Coronary artery (tissue), 2 donors: Measurements from ENCODE around the gene FAM13A.

ENCODE experiments used
- DNase-seq: peaks from one replicate; pipeline ENCODE4 v3.0.0-alpha.2; 2017; ENCODE audit warnings: low spot score
- H3K27ac ChIP-seq, 2 donors: fragments of 200-600 bp; sonication (generic); one replicate each; pipeline ENCODE4 v1.5.1; 2016 to 2019
- H3K4me3 ChIP-seq: fragments of 200-600 bp; sonication (generic); 2 replicates; pipeline ENCODE4 v1.5.1; 2016; ENCODE audit warnings: mild to moderate bottlenecking, moderate library complexity
- CTCF ChIP-seq: fragments of 200-600 bp; sonication (generic); IDR thresholded peaks from one replicate; pipeline ENCODE4 v1.5.1; 2019; ENCODE audit warnings: antibody characterized with exemption

FAM13A gene

DNA sequence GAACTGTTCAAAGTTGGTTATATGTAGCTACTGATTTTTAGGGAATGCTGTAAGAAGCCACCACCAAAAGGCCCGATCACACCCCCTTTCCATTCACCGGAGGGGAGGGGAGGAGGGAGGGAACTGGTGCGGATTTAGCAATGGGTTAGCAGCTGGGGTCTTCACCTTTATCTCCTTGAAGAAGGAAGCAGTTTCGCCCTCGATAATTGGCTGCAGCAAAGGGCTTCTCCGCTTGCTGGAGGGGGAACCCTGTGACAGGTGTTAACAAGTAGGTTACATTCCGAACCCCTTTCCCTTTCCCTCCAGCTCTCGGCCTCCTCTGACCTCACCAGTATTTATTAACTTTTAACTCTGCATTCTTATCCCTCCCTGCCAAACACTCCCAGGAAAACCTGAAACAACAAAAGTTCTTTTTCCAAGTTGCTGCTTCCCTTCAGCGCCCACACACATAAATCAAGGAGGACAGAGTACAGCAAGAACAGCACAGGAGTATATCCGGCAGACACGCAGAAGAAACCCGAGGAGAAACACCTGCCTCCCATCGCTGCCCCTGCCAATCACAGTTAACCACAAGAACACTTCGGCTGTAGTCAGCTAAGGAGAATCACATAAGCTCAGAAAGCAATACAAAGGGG, 319.6 kb downstream of the FAM13A start:
- peak; percentile 65 for DNase-seq
- no peak for TF ChIP-seq CTCF
- Histone ChIP-seq H3K4me3 (no peak overlapping the region), H3K27ac (peak overlapping the region in 1 of 2 donors; percentile 53)

DNA sequence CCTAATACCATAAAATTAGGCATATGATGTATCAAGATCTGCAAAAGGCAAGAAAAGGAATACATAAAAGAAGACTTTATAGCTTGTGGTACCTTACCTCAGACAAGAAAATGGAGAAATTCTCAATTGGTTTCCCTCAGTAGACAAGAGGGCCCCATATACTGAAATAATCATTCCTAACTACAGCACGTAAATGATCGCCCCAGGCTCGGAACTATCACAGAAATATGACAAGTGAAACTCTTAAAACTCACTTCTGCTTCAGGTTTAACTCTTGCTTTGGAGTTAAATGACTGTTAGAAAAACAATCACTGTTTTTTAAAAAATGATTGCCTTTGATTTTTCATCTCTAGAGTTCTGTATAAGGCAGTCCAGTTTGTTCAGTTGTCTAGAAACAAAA, 320.7 kb downstream of the FAM13A start:
- Histone ChIP-seq H3K4me3 (no peak overlapping the region), H3K27ac (peak overlapping the region; percentile 30 to 58)
- DNase-seq = no peak
- TF ChIP-seq CTCF = no peak

DNA sequence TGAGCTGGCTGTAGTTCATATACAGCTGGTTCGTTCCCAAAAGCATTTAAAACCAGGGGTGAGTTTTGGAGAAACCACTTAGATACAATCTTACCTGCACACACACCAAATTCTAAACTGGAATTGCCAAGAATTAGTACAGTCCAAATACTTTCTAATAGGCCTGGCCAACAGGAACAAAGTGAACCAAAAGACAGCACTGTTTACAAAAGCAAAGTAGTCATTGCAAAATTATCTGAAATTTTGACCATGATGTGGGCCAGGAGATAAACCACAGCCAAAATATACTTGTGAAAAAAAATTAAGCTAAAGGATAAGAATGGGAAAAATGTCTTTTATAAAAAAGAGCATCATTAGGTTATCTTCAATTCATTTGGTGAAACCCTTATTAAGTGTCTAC, 321.4 kb downstream of the FAM13A start:
- Histone ChIP-seq H3K27ac (peak overlapping the region; percentile 30 to 73), H3K4me3 (no peak overlapping the region)
- TF ChIP-seq CTCF = no peak
- no peak for DNase-seq

DNA sequence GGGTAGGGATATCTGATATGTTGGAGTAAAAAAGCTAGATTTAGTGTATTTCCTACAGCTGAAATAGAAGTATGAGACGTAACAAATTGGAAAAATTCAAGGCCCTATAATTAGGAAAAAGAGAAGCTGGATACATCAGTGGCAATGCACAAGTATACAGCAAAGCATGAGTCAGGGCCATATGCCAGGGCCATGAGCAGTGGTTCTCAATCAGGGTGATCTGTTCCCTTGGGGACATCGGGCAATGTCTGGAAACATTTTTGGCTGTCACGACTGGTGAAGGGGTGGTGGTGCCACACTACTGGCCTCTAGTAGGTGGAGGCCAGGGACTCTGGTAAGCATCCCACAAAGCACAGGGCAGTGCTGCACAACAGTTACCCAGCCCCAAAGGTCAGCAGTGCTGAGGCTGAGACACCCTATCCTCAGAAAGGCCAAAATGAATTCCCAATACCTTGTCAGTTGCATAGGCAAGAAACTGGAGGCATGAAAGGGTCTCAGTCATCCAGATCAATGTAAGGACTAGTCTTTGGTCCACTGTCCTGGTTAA, 322.5 kb downstream of the FAM13A start:
- no peak overlapping the region for H3K4me3 ChIP-seq
- peak overlapping the region in 1 of 2 donors; percentile 73 for H3K27ac ChIP-seq
- TF ChIP-seq CTCF = no peak

GRCh38 chr4:88732714-88733368, 324.1 kb downstream of the FAM13A start:
- H3K4me3 ChIP-seq = no peak overlapping the region
- no peak for DNase-seq
- no peak for TF ChIP-seq CTCF
- H3K27ac ChIP-seq = no peak overlapping the region

More for the DNA sequence above, 322.5 kb downstream of the FAM13A start:
- no peak for DNase-seq

GRCh38 chr4:88731381-88731780, 325.6 kb downstream of the FAM13A start:
- TF ChIP-seq CTCF = no peak
- H3K27ac ChIP-seq = no peak overlapping the region
- DNase-seq = no peak
- H3K4me3 ChIP-seq = no peak overlapping the region

GRCh38 chr4:88730811-88731210, 326.2 kb downstream of the FAM13A start:
- H3K4me3 ChIP-seq = no peak overlapping the region
- DNase-seq = no peak
- no peak overlapping the region for H3K27ac ChIP-seq
- no peak for TF ChIP-seq CTCF
